ENCODE data around the gene SMARCC1. TPM values are rescaled to one million over a fixed set of nuclear protein-coding genes. Genes with fewer than 3 reads are reported as not detected.

Gene SMARCC1
- polyA plus RNA-seq, 2 of the 4 experiments (the other 2 are of a cell fraction): 27.1 to 27.5 TPM

DNA sequence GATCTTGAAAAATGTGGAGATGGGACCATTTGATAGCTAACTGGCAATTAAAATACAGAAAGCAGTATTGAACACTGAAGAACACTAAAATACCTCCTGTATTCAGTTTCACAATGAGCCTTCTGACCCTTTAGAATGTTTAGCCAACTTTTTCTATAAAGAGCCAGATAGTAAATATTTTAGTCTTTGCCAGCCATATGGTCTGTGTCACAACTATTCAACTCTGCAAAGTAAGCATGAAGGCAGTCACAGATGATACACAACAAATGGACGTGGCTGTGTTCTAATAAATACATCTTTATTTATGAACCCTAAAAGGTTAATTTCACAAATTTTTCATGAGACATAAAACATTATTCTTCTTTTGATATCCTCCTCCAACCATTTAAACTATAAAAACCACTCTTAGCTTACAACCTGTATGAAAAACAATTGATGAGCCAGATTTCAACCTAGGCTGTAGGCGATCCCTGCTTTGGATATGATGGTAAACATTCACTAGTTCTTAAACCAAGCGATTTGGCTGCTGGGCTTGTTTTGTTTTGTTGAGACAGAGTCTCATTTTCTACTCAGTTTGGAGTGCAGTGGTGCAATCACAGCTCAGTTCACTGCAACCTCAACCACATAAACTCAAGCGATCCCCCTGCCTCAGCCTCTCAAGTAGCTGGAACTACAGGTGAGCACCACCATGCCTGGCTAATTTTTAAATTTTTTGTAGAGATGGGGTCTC, 189.5 kb downstream of the SMARCC1 start:
- H3K27ac ChIP-seq: no peak overlapping the region
- H3K9me3 ChIP-seq: no peaks in the 10 kb centered on the region
- ChIA-PET CTCF (interaction anchor here (1.0 kb wide), 1 partner anchor 26 kb away, joined by 3 read pairs; no protein-coding TSS in a partner anchor), POLR2A (no interaction called here)
- H3K4me3 ChIP-seq: no peak overlapping the region
- WGBS (ENCODE audit: missing lambda C conversion rate): 95% methylated on average over 4 of the region's 4 CpGs
- H3K4me1 ChIP-seq: no peaks in the 10 kb centered on the region
- FAIRE-seq (no peak), ATAC-seq (no peak), DNase-seq (ENCODE audit: low read depth in 1 of 2, low spot score in 1 of 2) (no peak)
- no peak overlapping the region for H3K4me2 ChIP-seq
- TF ChIP-seq HDAC2 (IDR thresholded peaks at IDR 0.05) (no peak), ZSCAN20 (CRISPR knock-in tag; IDR thresholded peaks at IDR 0.05) (no peak), NPAS2 (CRISPR knock-in tag; IDR thresholded peaks at IDR 0.05; ENCODE audit: borderline replicate concordance) (no peak), CEBPB (IDR thresholded peaks at IDR 0.05) (no peak)

DNA sequence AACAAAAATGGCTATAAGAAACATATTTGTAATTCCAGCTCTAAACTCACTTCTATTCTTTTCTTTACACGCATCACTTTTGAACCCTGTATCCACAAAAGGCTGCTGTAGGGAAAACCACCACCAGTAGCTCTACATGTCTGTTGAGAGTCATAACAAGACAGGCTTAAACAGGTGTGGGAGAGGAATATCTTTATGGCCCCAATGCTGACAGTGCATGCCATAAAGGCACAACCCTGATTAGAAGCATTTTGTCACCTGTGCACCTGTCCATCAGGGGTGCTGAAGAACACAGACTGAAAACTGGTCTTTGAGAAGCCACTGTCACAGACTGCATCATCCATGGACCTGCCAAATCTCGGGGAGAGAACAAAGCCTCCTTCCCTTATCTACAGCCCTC, 191.5 kb downstream of the SMARCC1 start:
- no peak overlapping the region for H3K4me2 ChIP-seq
- WGBS (ENCODE audit: missing lambda C conversion rate): 95% methylated on average over 2 of the region's 2 CpGs
- H3K4me3 ChIP-seq: no peak overlapping the region
- CTCF ChIA-PET: interaction anchor here (1.3 to 2.5 kb wide), 2 partner anchors 9 to 32 kb away, joined by 3 to 7 read pairs; no protein-coding TSS in a partner anchor
- no peak overlapping the region for H3K27ac ChIP-seq
- TF ChIP-seq RAD21 (conservative IDR thresholded peaks at IDR 0.05 in 1 of 2, IDR thresholded peaks at IDR 0.05 in 1 of 2) (no peak), MAFK (IDR thresholded peaks at IDR 0.05; ENCODE audit: partially characterized antibody) (no peak), GATA3 (IDR thresholded peaks at IDR 0.05; ENCODE audit: borderline replicate concordance) (no peak), TP53 (CRISPR knock-in tag; IDR thresholded peaks at IDR 0.05) (no peak), RNF2 (IDR thresholded peaks at IDR 0.05; ENCODE audit: borderline replicate concordance, low read depth) (no peak)
- TF ChIP-seq, protein P1, sequence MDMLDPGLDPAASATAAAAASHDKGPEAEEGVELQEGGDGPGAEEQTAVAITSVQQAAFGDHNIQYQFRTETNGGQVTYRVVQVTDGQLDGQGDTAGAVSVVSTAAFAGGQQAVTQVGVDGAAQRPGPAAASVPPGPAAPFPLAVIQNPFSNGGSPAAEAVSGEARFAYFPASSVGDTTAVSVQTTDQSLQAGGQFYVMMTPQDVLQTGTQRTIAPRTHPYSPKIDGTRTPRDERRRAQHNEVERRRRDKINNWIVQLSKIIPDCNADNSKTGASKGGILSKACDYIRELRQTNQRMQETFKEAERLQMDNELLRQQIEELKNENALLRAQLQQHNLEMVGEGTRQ (IDR thresholded peaks at IDR 0.05): no peak
- POLR2A ChIA-PET: no interaction called here
- ATAC-seq: no peak
- H3K4me1 ChIP-seq: no peaks in the 10 kb centered on the region
- no peaks in the 10 kb centered on the region for H3K9me3 ChIP-seq
- no peak for DNase-seq (ENCODE audit: low read depth in 1 of 2, low spot score in 1 of 2)
- FAIRE-seq: no peak

- WGBS (ENCODE audit: missing lambda C conversion rate): 87% methylated on average over 2 of the region's 4 CpGs
- FAIRE-seq (no peak), DNase-seq (ENCODE audit: low read depth in 1 of 2, low spot score in 1 of 2) (no peak), ATAC-seq (peak; percentile 24 to 70; a peak in 3 of 6 replicates)
- Histone ChIP-seq H3K4me1 (no peaks in the 10 kb centered on the region), H3K27ac (no peak overlapping the region), H3K4me2 (no peak overlapping the region), H3K9me3 (no peaks in the 10 kb centered on the region), H3K4me3 (no peak overlapping the region)
- POLR2A ChIA-PET: no interaction called here
- TF ChIP-seq ZSCAN20 (CRISPR knock-in tag; IDR thresholded peaks at IDR 0.05) (no peak), RFX5 (IDR thresholded peaks at IDR 0.05) (no peak), JUN (IDR thresholded peaks at IDR 0.05) (no peak), RAD21 (conservative IDR thresholded peaks at IDR 0.05 in 1 of 2, IDR thresholded peaks at IDR 0.05 in 1 of 2) (no peak), FOXS1 (CRISPR knock-in tag; IDR thresholded peaks at IDR 0.05) (no peak), FOSB (CRISPR knock-in tag; IDR thresholded peaks at IDR 0.05) (no peak), NFE2L2 (conservative IDR thresholded peaks at IDR 0.05; ENCODE audit: low read length) (no peak), ZNF302 (CRISPR knock-in tag; IDR thresholded peaks at IDR 0.05) (no peak), SREBF2 (IDR thresholded peaks at IDR 0.05) (no peak), MYC (IDR thresholded peaks at IDR 0.05; ENCODE audit: borderline replicate concordance, low read length) (no peak), ZC3H11A (IDR thresholded peaks at IDR 0.05) (no peak), CHD2 (IDR thresholded peaks at IDR 0.05; ENCODE audit: low read length, partially characterized antibody) (no peak), EHF (CRISPR knock-in tag; IDR thresholded peaks at IDR 0.05) (no peak), HES2 (IDR thresholded peaks at IDR 0.05) (no peak), EHMT2 (IDR thresholded peaks at IDR 0.05; ENCODE audit: low read depth) (no peak), CTCF (IDR thresholded peaks at IDR 0.05) (no peak), REST (IDR thresholded peaks at IDR 0.05) (no peak), MAX (IDR thresholded peaks at IDR 0.05) (no peak)
- TF ChIP-seq, protein P1 (IDR thresholded peaks at IDR 0.05): no peak
- CTCF ChIA-PET: interaction anchor here (1.3 to 2.5 kb wide), 4 partner anchors 11 to 68 kb away, joined by 3 to 7 read pairs (median 5); no protein-coding TSS in a partner anchor
Observed at GRCh38 chr3:47588587-47588986, 193.1 kb downstream of the SMARCC1 start.

All from A549 (cell line).